Hindlimb muscle (tissue), 1 donor: ENCODE results near the gene FCER1G. TPM values are rescaled to one million over a fixed set of nuclear protein-coding genes. Genes with fewer than 3 reads are reported as not detected.

Experiments used
- DNase-seq: peaks from one replicate; pipeline ENCODE4 v3.0.0-alpha.2; 2013
- polyA plus RNA-seq: library from polyadenylated mRNA; unstranded; fragments of 120-200 nt; gene quantifications from one replicate; pipeline ENCODE4 v1.2.1, GENCODE V29; 2013; ENCODE audit not compliant: insufficient read length

FCER1G gene
- polyA plus RNA-seq, 1 donor: 21.4 TPM

- no peak for DNase-seq
These were observed 26.7 kb upstream of the FCER1G start for GRCh38 chr1:161188381-161188780.

- DNase-seq: no peak
These were observed 26.1 kb upstream of the FCER1G start for GRCh38 chr1:161189036-161189435.

GRCh38 chr1:161190962-161191521, 24.1 kb upstream of the FCER1G start:
- DNase-seq: no peak

- DNase-seq: no peak
These were observed 23.1 kb upstream of the FCER1G start for GRCh38 chr1:161191971-161192370.

DNA sequence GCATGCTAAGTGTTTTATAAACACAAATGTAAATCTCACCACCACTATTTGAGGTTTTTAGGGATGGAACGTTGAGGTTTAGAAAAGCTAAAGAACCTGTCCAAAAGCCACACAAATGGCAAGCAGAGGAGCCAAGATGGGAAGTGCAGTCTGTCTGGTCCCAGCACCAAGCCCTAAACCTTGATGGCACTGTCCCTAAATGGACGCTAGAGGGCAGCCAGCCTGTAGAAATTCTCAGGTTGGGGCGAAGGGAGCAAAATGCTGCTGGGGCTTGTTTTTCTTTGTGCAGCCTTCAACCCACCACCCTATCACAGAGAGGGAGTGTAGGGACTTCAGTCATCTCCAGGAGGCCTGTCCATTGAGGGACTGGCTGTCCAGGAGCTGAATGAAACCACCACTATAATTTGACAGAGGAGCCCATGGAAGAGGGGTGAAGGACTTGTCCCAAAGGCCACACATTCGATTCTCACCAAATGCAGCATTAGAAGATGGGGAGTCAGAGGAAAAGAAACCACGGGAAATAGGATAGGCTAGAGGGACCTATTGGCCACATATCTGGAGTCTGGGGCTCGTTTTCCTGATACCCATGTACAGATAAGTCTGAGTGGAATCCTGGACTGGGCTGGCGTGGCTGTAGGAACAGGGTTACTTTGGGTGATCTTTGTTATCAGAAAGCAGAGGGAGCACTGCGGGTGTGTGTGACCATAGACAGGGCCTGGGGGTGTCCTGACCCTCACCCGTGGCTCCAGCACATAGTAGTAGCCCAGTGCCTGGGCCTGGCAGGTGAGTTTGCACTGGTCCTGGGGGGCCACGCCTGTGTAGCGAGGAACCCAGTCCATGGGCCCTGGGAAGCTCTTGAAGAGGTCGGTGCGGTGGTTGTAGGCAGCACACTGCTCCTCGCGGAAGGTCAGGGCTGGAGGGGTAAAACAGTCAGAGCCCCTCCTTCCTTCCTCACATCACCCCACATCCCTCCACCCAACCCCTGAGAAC, 22.3 kb upstream of the FCER1G start:
- no peak for DNase-seq

- DNase-seq: no peak
These were observed 21.4 kb upstream of the FCER1G start for GRCh38 chr1:161193561-161194235.

- no peak for DNase-seq
These were observed 19.9 kb upstream of the FCER1G start for GRCh38 chr1:161195171-161195570.

GRCh38 chr1:161196111-161196510, 19.0 kb upstream of the FCER1G start:
- no peak for DNase-seq

GRCh38 chr1:161196521-161197451, 18.3 kb upstream of the FCER1G start:
- DNase-seq: peak; percentile 92

- DNase-seq: no peak
These were observed 17.4 kb upstream of the FCER1G start for GRCh38 chr1:161197560-161198193.

DNA sequence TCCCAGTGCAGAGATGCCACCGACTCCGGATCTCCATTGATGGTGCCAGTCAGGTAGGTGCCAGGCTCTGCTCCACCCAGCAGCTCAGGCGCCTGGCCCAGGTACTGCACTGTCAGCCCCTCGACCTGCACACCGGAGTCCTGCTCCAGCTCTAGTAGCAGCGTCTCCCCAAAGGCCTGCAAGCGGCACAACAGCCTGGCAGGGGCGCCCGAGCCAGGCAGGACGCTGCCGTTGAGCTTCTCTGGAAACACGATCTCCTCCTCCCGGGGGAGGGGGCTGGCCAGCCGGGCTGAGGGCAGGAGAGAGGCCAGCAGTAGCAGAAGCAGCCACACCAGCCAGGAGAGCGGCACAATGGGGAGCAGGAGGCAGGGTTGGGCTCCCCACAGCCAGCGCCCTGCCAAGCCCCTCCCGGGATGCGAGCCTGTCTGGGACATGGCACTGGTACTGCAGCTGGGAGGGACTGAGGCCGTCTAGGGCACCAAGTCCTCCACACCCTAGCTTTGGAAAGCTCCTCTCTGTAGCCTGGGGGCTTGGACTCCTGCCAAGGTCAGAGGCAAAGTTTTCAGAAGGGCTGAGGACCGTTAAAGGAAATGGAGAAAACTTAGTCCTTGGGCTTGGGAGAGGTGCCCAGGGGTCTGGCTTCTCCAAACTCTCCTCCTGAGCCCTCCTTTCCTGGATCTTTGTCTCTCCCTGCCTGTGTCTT, 16.8 kb upstream of the FCER1G start:
- peak; percentile 53 for DNase-seq

- DNase-seq: peak; percentile 88
These were observed 16.1 kb upstream of the FCER1G start, which contains the start of gene ADAMTS4 for GRCh38 chr1:161198897-161199431. Gene ADAMTS4 (minus strand): TSS chr1:161199054. CDS start chr1:161198627, 427 bp downstream.

DNA sequence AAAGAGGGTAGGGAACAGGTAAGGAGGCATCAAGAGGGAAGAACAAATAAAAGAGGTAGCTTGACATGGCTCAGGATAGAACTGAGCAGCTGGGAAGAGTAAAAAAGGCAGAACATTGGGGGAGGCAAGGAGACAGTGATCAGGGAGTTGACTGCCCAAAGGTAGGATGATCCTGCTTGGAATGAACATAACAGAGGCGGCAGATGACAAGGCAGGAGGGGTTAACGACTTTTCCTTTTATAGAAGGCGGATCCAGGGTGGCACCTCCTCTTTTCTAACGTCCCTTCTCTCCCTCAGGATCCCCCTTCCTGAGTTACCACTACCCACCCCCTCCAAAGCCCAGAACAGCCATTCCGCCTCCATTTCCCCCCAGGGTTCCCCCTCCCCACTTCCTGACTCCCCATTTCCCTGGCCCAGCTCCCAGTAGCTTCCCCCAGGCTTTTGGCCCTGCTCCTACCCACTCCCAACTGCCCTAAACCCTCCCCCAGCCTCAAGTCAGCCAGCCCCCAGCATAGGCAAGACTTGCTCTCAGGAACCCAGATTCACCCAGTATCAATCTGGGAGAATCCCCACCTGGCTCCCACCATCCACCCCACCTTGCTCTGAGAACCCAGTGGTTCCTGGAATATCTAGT, 15.5 kb upstream of the FCER1G start:
- DNase-seq: no peak

GRCh38 chr1:161200421-161200991, 14.6 kb upstream of the FCER1G start:
- DNase-seq: no peak

DNA sequence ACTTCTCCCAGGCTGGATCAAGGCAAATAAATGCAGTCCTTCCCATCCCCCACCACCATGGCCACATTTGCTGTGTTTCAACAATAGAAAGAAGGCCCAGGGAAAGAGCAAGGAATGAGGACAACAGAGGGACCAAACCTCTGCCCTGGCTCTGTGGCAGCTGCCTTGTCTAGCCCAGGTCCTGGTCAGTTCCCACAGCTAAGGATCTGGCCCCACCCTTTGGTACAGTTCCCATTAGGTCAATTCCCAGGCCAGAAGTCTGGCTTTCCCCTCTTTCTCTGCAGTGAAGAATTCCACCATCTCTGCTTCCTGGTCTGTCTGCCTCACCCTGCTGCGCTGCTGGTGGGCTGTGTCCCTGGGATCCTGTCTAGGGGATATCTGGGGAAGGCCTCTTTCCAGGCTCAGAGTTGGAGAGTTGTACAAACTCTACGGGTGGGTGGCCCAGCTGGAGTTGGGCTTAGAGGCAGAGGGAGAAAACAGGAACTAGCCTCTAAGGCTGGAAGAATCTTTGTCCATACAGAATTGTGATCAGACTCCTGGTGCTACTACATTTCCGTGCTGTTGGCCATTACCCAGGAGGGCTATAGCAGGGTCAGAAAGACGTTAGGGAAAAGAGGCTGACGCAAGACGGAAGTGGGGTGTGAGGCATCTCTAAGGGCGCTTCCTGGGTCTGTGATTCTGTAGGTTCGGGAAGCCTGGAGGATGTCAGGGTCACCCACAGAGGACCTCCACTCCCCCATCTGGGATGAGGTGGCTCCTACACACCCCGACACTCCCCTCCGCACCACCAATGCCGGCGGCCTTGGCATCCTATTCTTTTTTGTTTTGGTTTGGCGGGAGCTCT, 13.9 kb upstream of the FCER1G start:
- peak; percentile 78 for DNase-seq

GRCh38 chr1:161201836-161202712, 13.0 kb upstream of the FCER1G start, which contains the start of gene NDUFS2:
Gene NDUFS2 (plus strand): TSS chr1:161202367. CDS start chr1:161202386, 19 bp downstream.
- DNase-seq: peak; percentile 98

DNA sequence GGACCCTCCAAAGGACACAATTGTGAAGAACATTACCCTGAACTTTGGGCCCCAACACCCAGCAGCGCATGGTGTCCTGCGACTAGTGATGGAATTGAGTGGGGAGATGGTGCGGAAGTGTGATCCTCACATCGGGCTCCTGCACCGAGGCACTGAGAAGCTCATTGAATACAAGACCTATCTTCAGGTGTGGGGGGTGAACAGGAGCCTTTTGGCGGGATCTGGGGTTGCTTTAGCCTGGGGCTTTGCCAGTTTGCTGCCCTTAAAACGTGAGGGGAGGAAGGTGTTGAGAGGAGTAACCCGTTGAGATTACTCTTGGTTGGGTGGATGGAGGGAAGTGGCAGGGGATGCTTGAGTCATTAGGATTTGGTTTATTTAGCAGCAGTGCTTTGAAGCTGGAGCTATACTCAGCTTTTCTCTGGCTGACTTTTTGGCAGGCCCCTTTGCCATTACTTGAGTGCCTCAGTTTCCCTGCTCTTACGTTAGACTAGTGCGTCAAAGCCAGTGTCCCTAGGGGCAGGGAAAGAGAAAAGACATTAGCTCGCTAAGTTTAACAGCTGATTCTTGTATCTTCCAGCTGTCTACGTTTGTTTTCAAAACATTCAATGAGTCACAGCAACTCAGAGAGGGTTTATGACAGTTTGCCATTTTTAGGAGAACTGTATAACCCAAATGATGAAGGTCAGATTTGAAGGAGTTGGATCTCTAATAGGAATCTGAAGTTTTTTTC, 8.5 kb upstream of the FCER1G start:
- DNase-seq: no peak
